Left lung (tissue), 10 donors: ENCODE data around the gene MED15. TPM values are rescaled to one million over a fixed set of nuclear protein-coding genes. Genes with fewer than 3 reads are reported as not detected.

Experiments
- ATAC-seq: fragments of 200-7000 bp; cut with Tn5 transposase; one replicate; pipeline ENCODE4 v1.9.1; 2020; ENCODE audit warnings: moderate library complexity
- DNase-seq, 4 donors: peaks; one replicate each; pipeline ENCODE4 v3.0.0-alpha.2; 2013 to 2020
- H3K27ac ChIP-seq, 2 donors: fragments of 200-600 bp; sonication (generic) in 1 of 2; one replicate each; pipeline versions ENCODE4 v1.5.0 to v1.8.0; 2020 to 2021
- H3K27me3 ChIP-seq, 2 donors: fragments of 200-600 bp; sonication (generic) in 1 of 2; one replicate each; pipeline versions ENCODE4 v1.5.0 to v1.8.0; 2020 to 2021
- H3K36me3 ChIP-seq, 2 donors: fragments of 200-600 bp; sonication (generic) in 1 of 2; one replicate each; pipeline versions ENCODE4 v1.5.0 to v1.8.0; 2020 to 2021
- H3K4me1 ChIP-seq, 2 donors: fragments of 200-600 bp; one replicate each; pipeline ENCODE4 v1.8.0; 2021
- H3K4me3 ChIP-seq, 2 donors: fragments of 200-600 bp; sonication (generic) in 1 of 2; one replicate each; pipeline versions ENCODE4 v1.5.0 to v1.8.0; 2020 to 2021; ENCODE audit warnings: mild to moderate bottlenecking in 1 of 2
- H3K9me3 ChIP-seq, 2 donors: fragments of 200-600 bp; sonication (generic) in 1 of 2; one replicate each; pipeline versions ENCODE4 v1.5.0 to v1.8.0; 2020 to 2021
- intact Hi-C, 2 donors: fragments of 100-400 bp; cut with DNase I; formaldehyde crosslinking; loops; one replicate each; pipeline versions ENCODE4 v1.11.2 to v1.14.2; 2022
- polyA plus RNA-seq, 6 donors: library from polyadenylated mRNA; unstranded; fragments of 120-200 nt; gene quantifications; one replicate each; pipeline ENCODE4 v1.2.1, GENCODE V29; 2013; ENCODE audit not compliant: insufficient read length in 6 of 6
- total RNA-seq, 2 donors: library from RNA; stranded (reverse); fragmentation: NEBNext Ultra II Directional; extraction: Animal tissue kit (Norgen Biotek cat#: 25700); gene quantifications; one replicate each; pipeline ENCODE4 v1.2.1, GENCODE V29; 2021
- TF ChIP-seq, protein P1 (sequence below), 2 donors: fragments of 200-600 bp; sonication (generic) in 1 of 2; IDR thresholded peaks; one replicate each; pipeline versions ENCODE4 v1.5.0 to v1.8.0; 2021; ENCODE audit warnings: antibody characterized with exemption in 2 of 2
- donor health status: DM: no; HTN: yes; CAD: no.
- donor health status: DM: no; HTN: no; CAD: no.

The MED15 gene
- total and polyA plus RNA-seq, 8 donors: 47.2 to 121 (median 56.3) TPM

GRCh38 chr22:20601308-20601707, 93.9 kb downstream of the MED15 start:
- H3K4me3 ChIP-seq: no peak overlapping the region
- no peak for ATAC-seq
- TF ChIP-seq, protein P1, sequence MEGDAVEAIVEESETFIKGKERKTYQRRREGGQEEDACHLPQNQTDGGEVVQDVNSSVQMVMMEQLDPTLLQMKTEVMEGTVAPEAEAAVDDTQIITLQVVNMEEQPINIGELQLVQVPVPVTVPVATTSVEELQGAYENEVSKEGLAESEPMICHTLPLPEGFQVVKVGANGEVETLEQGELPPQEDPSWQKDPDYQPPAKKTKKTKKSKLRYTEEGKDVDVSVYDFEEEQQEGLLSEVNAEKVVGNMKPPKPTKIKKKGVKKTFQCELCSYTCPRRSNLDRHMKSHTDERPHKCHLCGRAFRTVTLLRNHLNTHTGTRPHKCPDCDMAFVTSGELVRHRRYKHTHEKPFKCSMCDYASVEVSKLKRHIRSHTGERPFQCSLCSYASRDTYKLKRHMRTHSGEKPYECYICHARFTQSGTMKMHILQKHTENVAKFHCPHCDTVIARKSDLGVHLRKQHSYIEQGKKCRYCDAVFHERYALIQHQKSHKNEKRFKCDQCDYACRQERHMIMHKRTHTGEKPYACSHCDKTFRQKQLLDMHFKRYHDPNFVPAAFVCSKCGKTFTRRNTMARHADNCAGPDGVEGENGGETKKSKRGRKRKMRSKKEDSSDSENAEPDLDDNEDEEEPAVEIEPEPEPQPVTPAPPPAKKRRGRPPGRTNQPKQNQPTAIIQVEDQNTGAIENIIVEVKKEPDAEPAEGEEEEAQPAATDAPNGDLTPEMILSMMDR (IDR thresholded peaks at IDR 0.05): no peak
- no peak overlapping the region for H3K27ac ChIP-seq
- H3K36me3 ChIP-seq: no peaks in the 10 kb centered on the region
- H3K4me1 ChIP-seq: no peaks in the 10 kb centered on the region
- no peak for DNase-seq
- intact Hi-C loops: no loop called here
- no peaks in the 10 kb centered on the region for H3K9me3 ChIP-seq
- no peaks in the 10 kb centered on the region for H3K27me3 ChIP-seq

DNA sequence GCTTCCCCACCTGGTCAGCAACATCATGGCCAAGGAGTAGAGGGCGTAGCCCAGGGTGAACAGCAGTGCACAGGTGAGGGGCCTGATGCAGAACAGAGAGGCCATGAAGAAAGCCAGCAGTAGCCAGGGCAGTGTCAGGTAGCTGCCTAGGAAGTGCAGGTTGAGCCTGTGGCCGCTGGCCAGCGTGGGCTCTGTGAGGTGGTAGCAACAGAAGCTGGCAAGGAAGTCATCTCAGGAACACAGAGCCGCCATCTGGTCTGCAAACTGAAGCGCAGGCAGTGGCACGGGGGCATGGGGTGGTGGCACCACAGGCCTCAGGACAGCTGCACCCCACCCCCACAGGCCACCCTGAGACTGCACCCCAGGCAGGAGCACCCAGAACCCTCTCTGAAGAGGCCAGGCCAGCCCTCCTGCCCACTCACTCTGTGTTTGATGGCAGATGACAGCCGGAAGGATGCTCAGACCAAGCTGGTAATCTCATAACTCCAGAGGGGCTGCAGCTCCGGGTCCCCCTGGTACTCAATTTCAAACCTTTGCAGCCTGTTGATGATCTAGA, 95.3 kb downstream of the MED15 start:
- Histone ChIP-seq H3K9me3 (no peaks in the 10 kb centered on the region), H3K4me3 (no peak overlapping the region), H3K36me3 (no peaks in the 10 kb centered on the region), H3K27ac (no peak overlapping the region), H3K27me3 (no peaks in the 10 kb centered on the region), H3K4me1 (no peaks in the 10 kb centered on the region)
- no peak for ATAC-seq
- TF ChIP-seq, protein P1 (IDR thresholded peaks at IDR 0.05): no peak
- DNase-seq: no peak
- intact Hi-C loops: no loop called here

- ATAC-seq (no peak), DNase-seq (peak in 1 of 4 donors; percentile 62)
- no peak overlapping the region for H3K4me3 ChIP-seq
- no peaks in the 10 kb centered on the region for H3K36me3 ChIP-seq
- H3K4me1 ChIP-seq: no peaks in the 10 kb centered on the region
- H3K27me3 ChIP-seq: no peaks in the 10 kb centered on the region
- TF ChIP-seq, protein P1 (IDR thresholded peaks at IDR 0.05): no peak
- intact Hi-C loops: no loop called here
- H3K9me3 ChIP-seq: no peaks in the 10 kb centered on the region
- no peak overlapping the region for H3K27ac ChIP-seq
These were observed 96.8 kb downstream of the MED15 start for GRCh38 chr22:20604092-20604747.

DNA sequence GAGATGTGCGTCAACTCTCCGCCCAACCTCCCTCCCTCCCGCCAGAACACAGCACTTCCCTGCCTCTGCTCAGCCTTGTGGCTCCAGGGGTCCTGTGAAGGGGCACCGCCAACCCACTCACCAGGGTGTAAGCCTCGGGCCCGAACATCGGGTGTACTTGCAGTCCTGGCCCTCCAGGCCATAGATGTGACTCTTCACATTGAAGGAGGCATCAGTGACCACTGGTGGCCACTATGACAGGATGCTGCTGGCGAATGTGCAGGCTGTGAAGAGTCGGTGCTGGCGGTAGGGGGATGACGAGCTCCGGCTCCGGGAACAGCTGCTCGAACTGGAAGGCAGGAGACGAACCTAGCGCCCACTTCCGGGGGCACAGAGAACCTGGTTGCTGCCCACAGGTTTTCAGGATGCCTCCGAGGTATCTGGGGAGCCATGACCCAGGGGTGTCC, 97.4 kb downstream of the MED15 start:
- TF ChIP-seq, protein P1 (IDR thresholded peaks at IDR 0.05): no peak
- ATAC-seq (no peak), DNase-seq (no peak)
- no peaks in the 10 kb centered on the region for H3K27me3 ChIP-seq
- no peaks in the 10 kb centered on the region for H3K4me1 ChIP-seq
- no peaks in the 10 kb centered on the region for H3K9me3 ChIP-seq
- intact Hi-C loops: no loop called here
- no peak overlapping the region for H3K4me3 ChIP-seq
- H3K36me3 ChIP-seq: no peaks in the 10 kb centered on the region
- no peak overlapping the region for H3K27ac ChIP-seq

DNA sequence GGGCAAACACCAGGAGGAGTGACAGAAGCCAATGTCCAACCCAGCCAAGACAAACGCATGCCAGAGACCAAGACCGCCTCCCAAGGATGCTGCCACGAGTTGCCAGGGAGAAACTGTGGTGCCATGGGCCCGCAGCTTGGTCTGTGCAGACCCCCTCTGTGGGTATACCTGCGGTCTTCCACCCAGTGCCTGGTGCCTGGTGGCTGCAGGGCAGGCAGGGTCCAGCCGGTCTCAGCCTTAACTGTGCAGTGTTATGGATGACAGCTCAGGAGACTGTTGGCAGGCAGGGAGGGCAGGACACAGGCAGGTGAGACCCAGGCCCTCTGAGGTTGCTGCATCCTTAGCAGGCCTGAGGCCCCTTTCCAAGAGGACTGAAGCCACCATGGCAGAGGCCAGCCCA, 97.9 kb downstream of the MED15 start:
- intact Hi-C loops: no loop called here
- no peak for ATAC-seq
- TF ChIP-seq, protein P1 (IDR thresholded peaks at IDR 0.05): no peak
- H3K27me3 ChIP-seq: no peaks in the 10 kb centered on the region
- no peaks in the 10 kb centered on the region for H3K9me3 ChIP-seq
- H3K27ac ChIP-seq: no peak overlapping the region
- no peak overlapping the region for H3K4me3 ChIP-seq
- no peak for DNase-seq
- no peaks in the 10 kb centered on the region for H3K36me3 ChIP-seq
- no peaks in the 10 kb centered on the region for H3K4me1 ChIP-seq
